ENCODE results near the gene ARL1.

GRCh38 chr12:101368016-101368415 lies 39.6 kb downstream of the ARL1 start:
- TF ChIP-seq ZMIZ1 (IDR thresholded peaks at IDR 0.05; ENCODE audit: low read depth in 2 of 2, low read length in 2 of 2) (no peak), BRCA1 (IDR thresholded peaks at IDR 0.05) (no peak), BRCA1 (CRISPR knock-in tag; IDR thresholded peaks at IDR 0.05) (no peak), TEAD4 (IDR thresholded peaks at IDR 0.05; ENCODE audit: low read length) (no peak), TEAD4 (CRISPR knock-in tag; IDR thresholded peaks at IDR 0.05; ENCODE audit: borderline replicate concordance) (no peak), ZNF12 (CRISPR knock-in tag; IDR thresholded peaks at IDR 0.05) (no peak), ETV6 (IDR thresholded peaks at IDR 0.05; ENCODE audit: borderline replicate concordance in 1 of 2, low read depth in 2 of 2, low read length in 1 of 2) (no peak), ETV6 (CRISPR knock-in tag; IDR thresholded peaks at IDR 0.05; ENCODE audit: borderline replicate concordance) (no peak), NFE2L1 (tag; IDR thresholded peaks at IDR 0.05; ENCODE audit: borderline replicate concordance, low read depth) (no peak), ZFPM2 (CRISPR knock-in tag; IDR thresholded peaks at IDR 0.05) (no peak)

All from K562 (cell line).